Measurements from ENCODE around the gene PHKB.

- TF ChIP-seq EP300 (IDR thresholded peaks at IDR 0.05; ENCODE audit: low read depth) (no peak), CTCF (IDR thresholded peaks at IDR 0.05) (no peak), POLR2A (IDR thresholded peaks at IDR 0.05) (no peak)
Observed at GRCh38 chr16:47694543-47694942, 233.4 kb downstream of the PHKB start.
